Tibial nerve (tissue), 4 donors: ENCODE measurements around the gene IGF2BP3. TPM values are rescaled to one million over a fixed set of nuclear protein-coding genes. Genes with fewer than 3 reads are reported as not detected.

ENCODE experiments used
- DNase-seq, 2 donors: peaks; one replicate each; pipeline ENCODE4 v3.0.0-alpha.2; 2019; ENCODE audit warnings: low spot score in 2 of 2
- H3K27ac ChIP-seq, 4 donors: fragments of 200-600 bp; sonication (generic) in 3 of 4; one replicate each; pipeline ENCODE4 v1.5.1; 2017 to 2019; ENCODE audit warnings: mild to moderate bottlenecking in 1 of 4
- H3K27me3 ChIP-seq, 2 donors: fragments of 200-600 bp; sonication (generic) in 1 of 2; one replicate each; pipeline versions ENCODE4 v1.5.1 to v1.6.0; 2017 to 2019
- H3K36me3 ChIP-seq, 3 donors: fragments of 200-600 bp; sonication (generic); one replicate each; pipeline ENCODE4 v1.5.1; 2018 to 2019
- H3K4me1 ChIP-seq, 4 donors: fragments of 200-600 bp; sonication (generic) in 3 of 4; one replicate each; pipeline ENCODE4 v1.5.1; 2017 to 2019
- H3K4me3 ChIP-seq, 4 donors: fragments of 200-600 bp; sonication (generic) in 3 of 4; one replicate each; pipeline ENCODE4 v1.5.1; 2017 to 2019; ENCODE audit warnings: mild to moderate bottlenecking in 1 of 4, moderate library complexity in 1 of 4
- H3K9me3 ChIP-seq, 4 donors: fragments of 200-600 bp; sonication (generic) in 3 of 4; one replicate each; pipeline ENCODE4 v1.5.1; 2017 to 2019
- EP300 ChIP-seq, 2 donors: sonication (generic); formaldehyde crosslinking; IDR thresholded peaks; one replicate each; pipeline ENCODE4 v1.6.1; 2017; ENCODE audit warnings: antibody characterized with exemption in 2 of 2, mild to moderate bottlenecking in 1 of 2
- POLR2A ChIP-seq, 2 donors: fragments of 450-650 bp; IDR thresholded peaks; one replicate each; pipeline ENCODE4 v1.6.1; 2017; ENCODE audit warnings: antibody characterized with exemption in 2 of 2, mild to moderate bottlenecking in 2 of 2, moderate library complexity in 2 of 2
- WGBS, 2 donors: methylation state at CpG; one replicate each; pipeline ENCODE4 v1.1.5; 2018; 5-methylcytosine and 5-hydroxymethylcytosine counted together
- total RNA-seq, 4 donors: library from RNA; depleted of rRNA; stranded (reverse); fragments of >200 nt; gene quantifications; one replicate each; pipeline ENCODE4 v1.1.0, GENCODE V29; 2016
- TF ChIP-seq, protein P1 (sequence below), 5 experiments: fragments of 200-600 bp in 3 of 5; fragments of 450-650 bp in 2 of 5; sonication (generic) in 3 of 5; IDR thresholded peaks; one replicate each; pipeline ENCODE4 v1.5.1; 2016 to 2019; ENCODE audit warnings: antibody characterized with exemption in 5 of 5, mild to moderate bottlenecking in 3 of 5, moderate library complexity in 2 of 5

The IGF2BP3 gene
- total RNA-seq, 4 donors from 2014 or later, result 0.21 to 0.90 (median 0.59) TPM; not detected in 1

GRCh38 chr7:23293500-23294073 lies 176.7 kb downstream of the IGF2BP3 start:
- no peaks in the 10 kb centered on the region for H3K27me3 ChIP-seq
- TF ChIP-seq, protein P1, sequence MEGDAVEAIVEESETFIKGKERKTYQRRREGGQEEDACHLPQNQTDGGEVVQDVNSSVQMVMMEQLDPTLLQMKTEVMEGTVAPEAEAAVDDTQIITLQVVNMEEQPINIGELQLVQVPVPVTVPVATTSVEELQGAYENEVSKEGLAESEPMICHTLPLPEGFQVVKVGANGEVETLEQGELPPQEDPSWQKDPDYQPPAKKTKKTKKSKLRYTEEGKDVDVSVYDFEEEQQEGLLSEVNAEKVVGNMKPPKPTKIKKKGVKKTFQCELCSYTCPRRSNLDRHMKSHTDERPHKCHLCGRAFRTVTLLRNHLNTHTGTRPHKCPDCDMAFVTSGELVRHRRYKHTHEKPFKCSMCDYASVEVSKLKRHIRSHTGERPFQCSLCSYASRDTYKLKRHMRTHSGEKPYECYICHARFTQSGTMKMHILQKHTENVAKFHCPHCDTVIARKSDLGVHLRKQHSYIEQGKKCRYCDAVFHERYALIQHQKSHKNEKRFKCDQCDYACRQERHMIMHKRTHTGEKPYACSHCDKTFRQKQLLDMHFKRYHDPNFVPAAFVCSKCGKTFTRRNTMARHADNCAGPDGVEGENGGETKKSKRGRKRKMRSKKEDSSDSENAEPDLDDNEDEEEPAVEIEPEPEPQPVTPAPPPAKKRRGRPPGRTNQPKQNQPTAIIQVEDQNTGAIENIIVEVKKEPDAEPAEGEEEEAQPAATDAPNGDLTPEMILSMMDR (IDR thresholded peaks at IDR 0.05), result no peak
- TF ChIP-seq POLR2A (IDR thresholded peaks at IDR 0.05), result no peak
- no peak for TF ChIP-seq EP300 (IDR thresholded peaks at IDR 0.05)
- H3K4me1 ChIP-seq, result peaks cover 0 to 12% (median 0%) of the 10 kb centered on the region in 4 donors
- no peaks in the 10 kb centered on the region for H3K36me3 ChIP-seq
- no peak for DNase-seq
- H3K4me3 ChIP-seq, result no peak overlapping the region
- no peak overlapping the region for H3K27ac ChIP-seq
- 71 to 75% methylated on average over 12 of the region's 12 CpGs for WGBS, 2 donors
- H3K9me3 ChIP-seq, result no peaks in the 10 kb centered on the region

- TF ChIP-seq POLR2A (IDR thresholded peaks at IDR 0.05) (no peak), EP300 (IDR thresholded peaks at IDR 0.05) (no peak)
- TF ChIP-seq, protein P1 (IDR thresholded peaks at IDR 0.05), result no peak
These were observed 177.7 kb downstream of the IGF2BP3 start for GRCh38 chr7:23292623-23293022.

GRCh38 chr7:23291957-23292560 lies 178.2 kb downstream of the IGF2BP3 start:
- Histone ChIP-seq H3K9me3 (no peaks in the 10 kb centered on the region), H3K4me1 (no peaks in the 10 kb centered on the region), H3K27ac (no peak overlapping the region), H3K36me3 (no peaks in the 10 kb centered on the region), H3K4me3 (no peak overlapping the region), H3K27me3 (no peaks in the 10 kb centered on the region)
- no peak for DNase-seq
- 76 to 83% methylated on average over 3 of the region's 3 CpGs for WGBS, 2 donors
- TF ChIP-seq POLR2A (IDR thresholded peaks at IDR 0.05), result no peak
- TF ChIP-seq, protein P1 (IDR thresholded peaks at IDR 0.05), result no peak
- no peak for TF ChIP-seq EP300 (IDR thresholded peaks at IDR 0.05)

More at GRCh38 chr7:23292623-23293022, 177.7 kb downstream of the IGF2BP3 start:
- DNase-seq, result no peak
- no peak overlapping the region for H3K4me3 ChIP-seq
- 92 to 97% methylated on average over 4 of the region's 4 CpGs for whole genome bisulfite sequencing, 2 donors
- H3K36me3 ChIP-seq, result no peaks in the 10 kb centered on the region
- H3K4me1 ChIP-seq, result peaks cover 0 to 3% (median 0%) of the 10 kb centered on the region in 4 donors
- H3K27me3 ChIP-seq, result no peaks in the 10 kb centered on the region
- no peak overlapping the region for H3K27ac ChIP-seq
- no peaks in the 10 kb centered on the region for H3K9me3 ChIP-seq

GRCh38 chr7:23290993-23291392 lies 179.3 kb downstream of the IGF2BP3 start:
- Histone ChIP-seq H3K4me1 (no peaks in the 10 kb centered on the region), H3K36me3 (no peaks in the 10 kb centered on the region), H3K27me3 (no peaks in the 10 kb centered on the region), H3K9me3 (no peaks in the 10 kb centered on the region), H3K4me3 (no peak overlapping the region), H3K27ac (no peak overlapping the region)
- DNase-seq, result no peak
- TF ChIP-seq, protein P1 (IDR thresholded peaks at IDR 0.05), result no peak
- no peak for TF ChIP-seq EP300 (IDR thresholded peaks at IDR 0.05)
- TF ChIP-seq POLR2A (IDR thresholded peaks at IDR 0.05), result no peak
- 85 to 88% methylated on average over 9 of the region's 9 CpGs for WGBS, 2 donors

DNA sequence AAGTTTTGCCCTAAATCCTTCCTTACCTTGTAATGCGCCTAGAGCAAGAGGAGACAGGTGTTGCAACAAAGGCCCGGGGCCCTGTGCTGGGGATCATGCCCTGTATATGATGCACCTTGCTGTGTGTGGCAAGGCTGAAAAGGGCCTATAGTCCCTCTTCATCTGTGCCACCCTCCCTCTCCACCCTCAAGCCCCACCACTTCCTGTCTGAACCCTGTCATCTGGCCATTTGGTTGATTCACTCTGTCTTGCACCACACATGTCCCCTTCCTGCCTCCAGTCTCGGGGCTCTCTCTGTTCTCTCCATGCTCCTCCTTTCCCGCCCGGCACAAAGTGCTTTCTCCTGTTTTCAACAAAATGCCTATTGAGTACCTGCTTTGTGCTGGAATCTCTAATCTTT lies 182.7 kb downstream of the IGF2BP3 start:
- Histone ChIP-seq H3K4me3 (no peak overlapping the region), H3K27ac (no peak overlapping the region), H3K36me3 (no peaks in the 10 kb centered on the region), H3K27me3 (no peaks in the 10 kb centered on the region), H3K4me1 (no peaks in the 10 kb centered on the region), H3K9me3 (no peaks in the 10 kb centered on the region)
- WGBS, 2 donors, result 81 to 90% methylated on average over 5 of the region's 5 CpGs
- no peak for DNase-seq
- TF ChIP-seq, protein P1 (IDR thresholded peaks at IDR 0.05), result no peak
- TF ChIP-seq EP300 (IDR thresholded peaks at IDR 0.05), result no peak
- no peak for TF ChIP-seq POLR2A (IDR thresholded peaks at IDR 0.05)
